Bronchial epithelial cell (primary cell): Measurements from ENCODE around the gene C17orf78. TPM values are rescaled to one million over a fixed set of nuclear protein-coding genes. Genes with fewer than 3 reads are reported as not detected.

Source experiments
- DNase-seq: peaks from one replicate; pipeline ENCODE4 v3.0.0-alpha.2; 2010; ENCODE audit warnings: low read depth
- FAIRE-seq: peaks from 2 replicates; lab custom pipeline; 2011; peaks lifted over from hg19 to GRCh38; lab: Jason Lieb, UNC
- H3K27me3 ChIP-seq: 2 replicates; pipeline ENCODE4 v1.5.1; 2011; ENCODE audit warnings: low read length; ENCODE audit not compliant: control insufficient read depth, insufficient read depth
- H3K36me3 ChIP-seq: 2 replicates; pipeline ENCODE4 v1.5.1; 2011; ENCODE audit warnings: low read length; ENCODE audit not compliant: control insufficient read depth, insufficient read depth
- H3K4me3 ChIP-seq: 2 replicates; pipeline ENCODE4 v1.5.1; 2011; ENCODE audit warnings: mild to moderate bottlenecking, low read depth, low read length, control low read depth
- CTCF ChIP-seq: IDR thresholded peaks from 2 replicates; pipeline ENCODE4 v1.5.1; 2011; ENCODE audit warnings: mild to moderate bottlenecking, moderate library complexity, low read length, control low read depth, inconsistent platforms; ENCODE audit not compliant: insufficient read depth, severe bottlenecking
- total RNA-seq: library from RNA; depleted of rRNA; stranded (reverse); fragments of >200 nt; gene quantifications from 2 replicates; pipeline ENCODE4 v1.2.1, GENCODE V29; 2014

Gene C17orf78
- total RNA-seq, 1 donor from 2014 or later: not detected

DNA sequence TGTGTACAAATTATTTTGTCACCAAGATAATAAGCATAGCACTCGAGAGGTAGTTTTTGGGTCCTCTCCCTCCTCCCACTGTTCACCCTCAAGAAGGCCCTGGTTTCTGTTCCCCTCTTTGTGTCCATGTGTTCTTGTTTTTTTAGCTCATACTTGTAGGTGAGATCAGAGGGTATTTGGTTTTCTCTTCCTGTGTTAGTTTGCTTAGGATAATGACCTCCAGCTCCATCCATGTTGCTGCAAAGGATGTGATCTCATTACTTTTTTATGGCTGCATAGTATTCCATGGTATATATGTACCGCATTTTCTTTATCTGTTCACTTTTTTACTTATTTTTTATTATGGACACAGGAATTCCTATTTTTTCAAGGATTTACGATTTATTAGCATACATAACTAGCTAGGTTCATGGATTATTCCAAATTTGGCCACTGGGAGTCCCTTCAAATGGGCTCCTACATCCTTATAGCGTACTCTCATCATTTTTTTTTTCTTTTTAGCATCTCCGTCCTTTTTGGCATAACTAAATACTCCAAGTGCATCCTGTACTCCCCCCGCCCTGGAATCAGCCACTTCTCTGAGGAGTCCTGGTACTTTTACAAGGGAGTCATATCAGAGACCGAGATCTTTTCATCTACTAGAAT is 38.2 kb downstream of the C17orf78 start:
- TF ChIP-seq CTCF: no peak
- peaks cover 6% of the 10 kb centered on the region for H3K36me3 ChIP-seq
- no peak for FAIRE-seq
- H3K27me3 ChIP-seq: no peaks in the 10 kb centered on the region
- DNase-seq: no peak
- no peak overlapping the region for H3K4me3 ChIP-seq

DNA sequence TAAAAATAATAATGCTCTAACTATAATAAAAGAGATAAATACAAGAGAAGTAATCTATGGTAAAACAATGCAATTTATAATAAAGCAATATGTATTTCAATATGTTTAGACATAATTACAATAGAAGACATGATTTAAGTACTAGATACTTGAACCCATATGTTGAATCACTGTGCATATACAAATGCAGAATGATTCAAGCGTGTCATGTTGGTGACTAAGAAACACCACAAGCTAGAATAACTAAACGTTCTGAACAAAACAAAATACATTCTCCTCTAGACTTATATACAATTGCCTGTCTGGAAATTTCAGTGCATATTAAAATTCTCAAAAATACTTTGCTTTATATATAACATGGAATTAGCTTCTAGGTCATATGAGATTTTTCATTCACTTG is 42.1 kb downstream of the C17orf78 start:
- peaks cover 3% of the 10 kb centered on the region for H3K36me3 ChIP-seq
- FAIRE-seq: no peak

GRCh38 chr17:37422971-37423625 is 47.3 kb downstream of the C17orf78 start:
- no peak for FAIRE-seq

More for the DNA sequence above, 42.1 kb downstream of the C17orf78 start:
- Histone ChIP-seq H3K27me3 (no peaks in the 10 kb centered on the region), H3K4me3 (no peak overlapping the region)
- TF ChIP-seq CTCF: no peak
- peak; percentile 75 for DNase-seq

GRCh38 chr17:37425268-37425667 is 49.5 kb downstream of the C17orf78 start:
- Histone ChIP-seq H3K27me3 (no peaks in the 10 kb centered on the region), H3K4me3 (no peak overlapping the region), H3K36me3 (peaks cover 7% of the 10 kb centered on the region)
- FAIRE-seq: no peak
- no peak for DNase-seq
- no peak for TF ChIP-seq CTCF

More at GRCh38 chr17:37422971-37423625, 47.3 kb downstream of the C17orf78 start:
- no peak for TF ChIP-seq CTCF
- no peak overlapping the region for H3K4me3 ChIP-seq
- no peaks in the 10 kb centered on the region for H3K27me3 ChIP-seq
- H3K36me3 ChIP-seq: peaks cover 6% of the 10 kb centered on the region
- DNase-seq: no peak

- no peak overlapping the region for H3K4me3 ChIP-seq
- peaks cover 9% of the 10 kb centered on the region for H3K36me3 ChIP-seq
- FAIRE-seq (no peak), DNase-seq (no peak)
- no peaks in the 10 kb centered on the region for H3K27me3 ChIP-seq
- TF ChIP-seq CTCF: no peak
Measured at GRCh38 chr17:37429039-37429438, 53.3 kb downstream of the C17orf78 start.

- Histone ChIP-seq H3K27me3 (no peaks in the 10 kb centered on the region), H3K36me3 (peaks cover 9% of the 10 kb centered on the region), H3K4me3 (no peak overlapping the region)
- DNase-seq (peak; percentile 46), FAIRE-seq (no peak)
- TF ChIP-seq CTCF: no peak
Measured at GRCh38 chr17:37429453-37429852, 53.7 kb downstream of the C17orf78 start.
